HG02623 (cell line): Measurements from ENCODE around the gene BCL2L14.
"Not testable (repeated sequence)": the region's sequence is repeated elsewhere in the genome, so short reads cannot be mapped to it uniquely, and the experiment has no call there.

Source experiments
- ATAC-seq: cut with Tn5 transposase; IDR thresholded peaks from one replicate; pipeline ENCODE4 v1.9.1; 2021; ENCODE audit warnings: moderate library complexity; ENCODE audit not compliant: unreplicated experiment

The BCL2L14 gene

DNA sequence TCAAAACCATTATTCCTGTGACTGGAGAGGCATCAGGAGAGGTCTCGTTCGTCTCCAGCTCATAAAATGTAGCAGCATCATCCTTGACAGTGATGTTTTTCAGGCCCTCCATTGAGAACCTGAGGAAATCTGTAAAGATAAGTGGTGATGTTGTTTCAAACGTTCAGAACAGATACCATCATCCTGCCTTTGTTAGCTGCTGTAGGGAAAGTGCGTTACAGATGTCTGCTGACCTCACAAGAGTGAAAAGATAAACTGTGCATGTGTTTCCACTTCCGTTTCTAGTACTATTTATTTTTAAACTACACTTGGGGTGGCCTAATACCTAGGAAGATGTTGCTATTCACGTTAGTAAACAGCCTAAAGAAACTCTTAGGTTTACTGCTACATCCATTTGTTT lies 28.4 kb downstream of the BCL2L14 start:
- no peak for ATAC-seq

DNA sequence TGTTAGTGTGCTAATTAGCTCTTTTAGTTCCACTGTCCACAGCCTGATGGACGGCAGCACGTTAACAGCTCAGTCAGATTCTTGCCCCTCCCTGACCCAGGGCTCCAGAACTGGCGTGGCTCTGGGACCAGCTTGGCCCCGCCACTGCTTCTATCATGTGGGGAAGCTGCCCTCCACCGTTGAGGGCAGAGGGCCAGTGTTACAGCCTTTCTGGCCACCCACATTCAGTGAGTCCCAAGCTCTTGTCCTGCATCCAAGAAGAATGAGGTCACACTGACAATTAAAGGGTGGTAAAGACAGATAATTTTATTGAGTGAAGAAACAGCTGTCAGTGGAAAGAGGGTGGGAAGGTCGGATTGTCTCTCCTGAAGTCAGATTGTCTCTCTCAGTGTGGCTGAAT lies 36.9 kb downstream of the BCL2L14 start:
- no peak for ATAC-seq

DNA sequence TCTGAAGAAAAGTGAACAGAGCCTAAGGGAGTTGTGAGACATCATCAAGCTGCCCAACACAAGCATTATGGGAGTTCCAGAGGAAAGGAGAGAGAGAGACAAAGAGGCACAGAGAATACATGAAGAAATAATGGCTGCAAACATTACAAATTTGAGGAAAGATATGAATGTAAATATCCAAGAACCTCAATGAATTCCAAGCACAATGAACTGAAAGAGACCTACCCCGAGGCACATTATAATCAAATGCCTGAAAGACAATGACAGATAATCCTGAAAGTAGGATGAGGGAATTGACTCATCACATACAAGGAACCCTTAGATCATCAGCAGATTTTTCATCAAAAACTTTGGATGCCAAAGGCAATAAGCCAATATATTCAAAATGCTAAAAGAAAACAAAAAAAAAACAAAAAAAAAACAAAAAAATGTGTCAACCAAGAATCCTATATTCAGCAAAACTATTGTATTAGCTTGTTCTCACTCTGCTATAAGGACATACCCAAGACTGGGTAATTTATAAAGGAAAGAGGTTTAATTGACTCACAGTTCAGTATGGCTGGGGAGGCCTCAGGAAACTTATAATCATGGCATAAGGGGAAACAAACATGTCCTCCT lies 37.8 kb downstream of the BCL2L14 start:
- ATAC-seq: no peak

DNA sequence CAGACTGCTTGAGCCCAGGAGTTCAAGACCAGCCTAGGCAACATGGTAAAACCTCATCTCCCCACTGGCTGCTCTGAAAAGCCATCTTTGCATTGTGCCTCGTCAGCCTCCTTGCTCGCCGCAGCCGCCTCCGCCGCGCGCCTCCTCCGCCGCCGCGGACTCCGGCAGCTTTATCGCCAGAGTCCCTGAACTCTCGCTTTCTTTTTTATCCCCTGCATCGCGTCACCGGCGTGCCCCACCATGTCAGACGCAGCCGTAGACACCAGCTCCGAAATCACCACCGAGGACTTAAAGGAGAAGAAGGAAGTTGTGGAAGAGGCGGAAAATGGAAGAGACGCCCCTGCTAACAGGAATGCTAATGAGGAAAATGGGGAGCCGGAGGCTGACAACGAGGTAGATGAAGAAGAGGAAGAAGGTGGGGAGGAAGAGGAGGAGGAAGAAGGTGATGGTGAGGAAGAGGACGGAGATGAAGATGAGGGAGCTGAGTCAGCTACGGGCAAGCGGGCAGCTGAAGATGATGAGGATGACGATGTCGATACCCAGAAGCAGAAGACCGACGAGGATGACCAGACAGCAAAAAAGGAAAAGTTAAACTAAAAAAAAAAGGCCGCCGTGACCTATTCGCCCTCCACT lies 40.3 kb downstream of the BCL2L14 start:
- ATAC-seq: not testable (repeated sequence)

DNA sequence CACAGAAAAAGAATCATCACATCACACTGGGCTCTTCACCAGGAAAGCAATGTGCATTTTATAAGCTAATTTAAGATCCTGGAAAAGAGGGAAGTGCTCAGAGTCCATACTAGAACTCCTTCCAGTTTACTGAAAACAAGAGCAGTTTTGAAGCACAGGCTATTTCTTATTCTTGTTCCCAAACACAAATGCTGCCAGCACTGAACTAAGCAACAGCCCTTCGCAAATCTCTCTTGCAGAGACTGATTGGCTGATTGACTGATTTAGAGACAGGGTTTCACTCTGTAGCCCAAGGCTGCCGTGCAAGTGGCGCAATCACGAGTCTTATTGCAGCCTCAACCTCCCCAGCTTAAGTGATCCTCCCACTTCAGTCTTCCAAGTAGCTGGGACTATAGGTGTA lies 44.8 kb downstream of the BCL2L14 start:
- no peak for ATAC-seq

DNA sequence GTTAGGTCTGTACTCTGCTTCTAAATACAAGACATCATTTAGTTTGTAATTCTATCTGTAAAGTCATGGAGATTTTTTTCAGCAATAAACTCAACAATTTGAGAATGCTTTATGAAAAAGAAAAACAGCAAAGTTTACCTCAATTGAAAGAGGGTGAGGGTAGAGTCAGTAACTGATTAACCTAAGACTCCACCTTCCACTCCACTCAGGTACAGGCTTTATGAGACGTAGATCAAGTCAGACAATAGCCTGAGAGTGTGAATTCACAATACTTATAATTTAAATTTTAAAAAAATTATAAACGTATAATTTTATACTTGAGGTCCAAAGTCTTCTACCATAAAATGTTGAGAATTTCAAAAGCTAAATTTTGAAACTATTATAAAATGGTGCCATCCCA lies 45.9 kb downstream of the BCL2L14 start:
- no peak for ATAC-seq

DNA sequence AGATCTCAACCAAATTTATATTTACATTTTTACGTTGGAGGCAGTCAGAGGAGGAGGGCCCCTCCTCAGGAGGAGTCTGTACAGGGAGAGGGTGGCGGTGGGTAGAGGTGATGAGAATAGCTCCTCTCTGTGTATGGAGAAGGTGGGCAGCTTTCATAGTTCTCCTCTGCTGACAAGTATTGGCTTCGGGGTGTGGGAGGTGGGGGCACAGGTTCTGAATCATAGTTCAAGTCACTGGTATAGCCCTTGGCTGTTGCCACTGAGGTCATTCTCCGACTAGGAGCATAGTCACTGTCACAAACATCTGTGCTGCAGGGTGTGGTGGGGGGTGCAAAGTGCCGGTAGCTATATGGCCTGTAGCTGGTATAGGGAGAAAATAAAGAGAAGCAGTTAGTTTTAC lies 50.3 kb downstream of the BCL2L14 start:
- ATAC-seq: no peak

DNA sequence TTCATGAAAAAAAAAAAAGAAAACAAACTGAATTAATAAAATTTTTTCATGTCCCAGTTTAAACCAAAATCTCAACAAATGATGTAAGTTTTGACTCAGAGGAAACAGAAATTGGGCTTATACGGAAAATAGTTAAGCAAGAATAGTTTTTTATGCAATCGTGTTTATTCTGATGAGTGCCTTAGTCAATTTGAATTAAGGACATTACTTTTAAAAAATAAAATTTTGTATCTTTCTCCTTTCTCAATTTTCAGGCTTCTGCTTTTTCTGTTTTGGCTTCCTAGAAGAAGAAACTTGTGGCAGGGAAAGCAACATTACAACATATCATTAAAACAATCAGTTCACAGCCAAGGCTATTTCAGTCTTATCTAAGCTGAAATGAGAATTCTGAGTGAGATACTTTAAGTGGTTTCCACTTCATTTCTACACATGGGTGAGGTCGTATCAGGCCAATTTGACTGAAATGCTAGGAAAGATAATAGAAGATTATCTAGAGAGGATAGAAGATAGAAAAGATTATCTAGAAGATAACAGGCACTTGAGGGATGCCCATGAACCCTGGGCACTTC lies 52.4 kb downstream of the BCL2L14 start:
- ATAC-seq: no peak

DNA sequence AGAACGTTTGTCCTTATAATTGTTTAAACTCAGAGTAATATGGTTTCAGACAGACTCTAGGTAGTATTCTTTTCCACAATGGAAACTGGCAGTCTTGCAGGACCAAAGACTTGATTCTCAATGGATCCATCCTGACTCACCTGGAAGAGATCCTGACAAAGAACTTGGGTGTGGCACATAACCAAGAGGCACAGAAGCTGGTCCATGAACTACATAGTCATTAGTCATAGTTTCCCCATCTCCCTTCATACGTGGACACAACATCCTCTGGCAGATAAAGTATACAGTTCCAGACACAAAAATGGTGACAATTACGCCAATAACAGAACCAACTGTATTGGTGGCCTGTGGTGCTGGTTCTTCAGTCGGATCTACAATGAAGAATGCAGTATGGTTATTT lies 55.8 kb downstream of the BCL2L14 start:
- no peak for ATAC-seq

DNA sequence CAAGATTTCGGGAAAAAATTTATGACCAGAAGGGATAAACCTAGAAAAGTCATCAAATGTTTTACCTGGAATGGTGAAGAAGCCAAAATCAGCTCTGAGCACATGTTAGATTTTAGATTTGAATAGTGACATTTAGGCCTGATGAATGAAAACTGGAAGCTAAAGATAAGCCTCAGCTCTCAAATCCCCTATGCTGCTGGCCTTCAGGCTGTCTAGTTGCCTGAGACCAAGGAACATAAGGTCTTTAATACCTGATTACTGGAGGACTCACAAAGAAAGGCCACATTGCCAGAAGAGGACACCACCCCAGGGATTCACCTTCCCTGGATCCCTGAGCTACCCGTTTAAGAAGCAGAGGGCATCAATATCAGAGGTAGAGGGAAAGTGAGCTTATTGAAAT lies 56.6 kb downstream of the BCL2L14 start:
- no peak for ATAC-seq

DNA sequence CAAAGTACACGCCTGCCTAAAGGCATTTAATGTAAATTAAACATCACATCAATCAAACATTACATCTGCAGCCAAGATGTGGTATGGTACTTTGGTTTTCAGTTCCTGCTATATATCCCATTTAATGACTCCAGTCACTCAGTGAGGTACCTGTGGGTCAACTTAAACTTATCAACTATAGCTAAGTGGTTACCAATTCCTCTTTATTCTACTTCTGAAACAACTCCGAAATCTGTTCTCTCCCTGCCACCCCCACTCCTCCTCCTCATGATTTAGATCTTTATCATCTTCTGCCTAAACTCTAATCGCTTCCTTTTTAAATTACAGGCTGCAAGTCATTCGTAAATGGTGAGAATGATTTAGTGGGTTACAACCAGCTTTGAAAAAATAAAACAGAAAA lies 57.9 kb downstream of the BCL2L14 start:
- no peak for ATAC-seq

DNA sequence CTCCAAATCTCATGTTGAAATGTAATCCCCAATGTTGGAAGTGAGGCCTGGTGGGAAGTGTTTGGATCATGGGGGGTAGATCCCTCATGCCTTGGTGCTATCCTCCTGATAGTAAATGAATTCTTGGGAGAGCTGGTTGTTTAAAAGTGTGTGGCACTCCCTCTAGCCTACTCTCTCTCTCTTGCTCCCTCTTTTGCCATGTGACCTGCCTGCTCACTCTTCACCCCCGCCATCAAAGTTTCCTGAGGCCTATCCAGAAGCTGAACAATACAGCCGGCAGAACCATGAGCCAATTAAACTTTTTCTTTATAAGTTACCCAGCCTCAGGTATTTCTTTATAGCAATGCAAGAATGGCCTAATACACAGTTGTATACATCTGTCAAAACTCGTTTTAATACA lies 62.5 kb downstream of the BCL2L14 start:
- ATAC-seq: no peak

DNA sequence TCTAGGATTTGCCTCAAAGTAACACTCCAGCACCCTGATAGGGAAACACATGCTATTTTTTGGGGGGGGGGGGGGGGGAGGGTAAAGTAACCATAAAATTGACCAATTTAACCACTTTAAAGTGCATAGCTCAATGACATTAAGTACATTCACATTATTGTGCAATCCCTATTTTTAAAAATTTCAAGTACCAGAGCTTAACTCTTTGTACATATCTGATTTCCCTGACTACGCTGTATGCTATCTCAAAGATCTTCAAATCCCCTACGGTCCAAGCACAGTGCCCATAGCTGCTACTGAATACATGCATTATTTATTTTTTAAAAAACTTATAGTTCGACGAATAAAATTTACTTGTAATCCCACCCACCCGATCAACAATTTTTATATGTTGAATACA lies 63.0 kb downstream of the BCL2L14 start:
- ATAC-seq: no peak

DNA sequence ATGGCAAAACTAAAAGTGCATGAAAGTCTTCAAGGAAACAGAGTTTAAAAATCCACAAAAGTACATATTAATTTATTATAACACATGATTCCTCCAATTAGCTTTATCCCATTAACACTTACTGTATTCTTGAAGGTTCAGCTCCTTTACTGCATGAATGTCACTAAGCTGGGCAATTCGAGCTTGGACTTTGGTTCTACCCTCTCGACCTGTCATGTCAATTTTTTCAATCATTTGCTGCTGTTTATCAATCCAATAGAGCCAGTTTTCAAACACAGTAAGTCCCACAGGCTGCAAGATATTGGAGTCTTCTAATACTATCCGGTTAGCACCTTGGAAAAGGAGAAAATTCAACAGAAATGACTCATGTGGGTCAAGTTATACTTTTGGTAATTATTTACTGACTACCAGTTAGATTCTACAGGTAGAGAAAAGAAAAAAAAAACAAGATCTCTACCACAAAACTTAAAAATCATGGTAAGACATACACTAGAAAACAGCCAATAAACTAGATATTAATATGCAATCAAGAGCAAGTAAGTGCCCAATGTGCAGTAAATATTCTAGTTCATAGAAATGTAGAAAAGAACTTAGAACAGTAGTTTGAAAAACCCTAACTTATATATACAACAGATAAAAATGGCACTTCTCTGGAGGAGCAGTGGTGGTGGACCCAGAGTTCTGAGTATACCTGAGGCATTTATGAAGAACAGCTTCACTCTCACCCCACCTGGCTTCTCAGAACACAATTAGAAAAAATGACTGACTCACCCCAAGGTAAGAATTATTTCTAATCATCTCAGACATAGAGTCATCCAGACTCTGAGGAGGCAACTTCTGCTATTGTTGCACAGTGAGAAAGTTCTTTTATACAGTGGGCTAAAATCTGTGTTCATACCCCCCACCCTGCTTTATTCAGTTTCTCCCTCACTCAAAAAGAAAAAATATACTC lies 67.7 kb downstream of the BCL2L14 start:
- ATAC-seq: no peak

DNA sequence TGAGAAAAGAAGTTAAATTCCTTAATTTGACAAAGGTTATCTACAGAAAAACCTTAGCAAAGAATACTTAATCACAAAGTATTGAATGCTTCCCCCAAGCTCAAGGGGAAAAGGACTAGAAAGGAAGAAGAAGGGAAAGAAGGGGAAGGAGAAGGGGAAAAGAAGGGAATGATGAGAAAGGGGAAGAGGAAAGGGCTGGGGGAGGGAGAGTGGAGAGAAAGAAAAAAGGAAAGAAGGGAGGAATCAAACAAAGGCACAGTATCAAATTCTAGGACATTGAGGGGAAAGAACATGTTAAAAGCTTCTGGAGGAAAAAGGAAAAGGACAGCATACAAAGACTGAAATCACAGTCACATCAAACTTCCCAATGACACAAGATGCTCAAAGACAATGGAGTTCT lies 70.3 kb downstream of the BCL2L14 start:
- no peak for ATAC-seq

DNA sequence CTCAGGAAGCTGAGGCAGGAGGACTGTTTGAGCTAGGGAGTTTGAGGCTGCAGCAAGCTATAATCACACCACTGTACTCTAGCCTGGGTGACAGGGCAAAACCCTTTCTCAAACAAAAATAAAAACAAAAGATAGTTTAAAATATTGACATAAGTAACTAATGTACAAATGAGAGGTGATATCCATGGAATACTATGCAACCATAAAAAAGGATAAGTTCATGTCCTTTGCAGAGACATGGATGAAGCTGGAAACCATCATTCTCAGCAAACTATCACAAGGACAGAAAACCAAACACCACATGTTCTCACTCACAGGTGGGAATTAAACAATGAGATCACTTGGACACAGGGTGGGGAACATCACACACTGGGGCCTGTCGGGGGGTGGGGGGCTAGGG lies 73.8 kb downstream of the BCL2L14 start:
- ATAC-seq: not testable (repeated sequence)

DNA sequence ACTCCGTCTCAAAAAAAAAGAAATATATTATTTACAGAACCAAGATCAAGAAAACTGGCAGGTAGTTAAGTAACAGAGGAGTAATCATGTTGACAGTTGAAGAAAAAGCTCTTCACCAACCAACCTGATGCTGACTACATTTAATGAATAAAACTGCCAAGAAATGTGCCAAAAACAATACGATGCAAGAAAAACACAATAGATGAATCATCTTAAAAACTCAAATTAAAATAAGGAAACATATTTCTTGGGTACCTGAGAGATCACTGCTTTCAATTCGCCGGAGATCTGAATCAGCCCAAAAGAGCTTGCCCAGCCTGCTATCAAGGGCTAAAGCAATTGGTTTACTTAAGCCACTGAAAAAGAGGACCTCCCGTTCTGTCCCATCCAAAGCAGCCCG lies 76.4 kb downstream of the BCL2L14 start:
- ATAC-seq: no peak
